Stimulated activated CD8-positive, alpha-beta memory T cell treated with anti-CD3 and anti-CD28 coated beads, Interleukin-12 subunit alpha, Interleukin-12 subunit beta, amount 100 ng/mL, for 4 hours (primary cell): ENCODE data around the gene APC2.
"Not testable (repeated sequence)": the region's sequence is repeated elsewhere in the genome, so short reads cannot be mapped to it uniquely, and the experiment has no call there.

ENCODE experiments used
- DNase-seq: peaks from one replicate; pipeline ENCODE4 v3.0.0-alpha.2; 2020; ENCODE audit warnings: low read depth

APC2 gene

DNA sequence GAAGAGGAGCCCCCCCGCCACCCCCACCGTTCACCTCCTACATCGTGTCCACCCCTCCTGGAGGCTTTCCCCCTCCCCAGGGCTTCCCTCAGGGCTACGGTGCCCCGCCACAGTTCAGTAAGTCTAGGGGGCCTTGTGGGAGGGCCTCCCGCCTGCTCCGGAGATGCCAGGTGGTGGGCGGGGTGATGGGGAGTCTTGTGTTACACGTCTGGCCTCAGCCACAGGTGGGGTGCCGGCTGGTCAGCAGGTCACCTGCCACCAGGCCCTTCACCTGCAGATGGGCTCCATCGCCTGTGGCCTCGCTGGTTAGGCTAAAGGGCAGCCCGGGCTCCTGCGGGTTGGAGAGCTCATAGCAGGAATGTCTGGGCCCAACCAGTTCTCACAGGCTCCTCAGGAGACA is 19.7 kb upstream of the APC2 start:
- DNase-seq = no peak

DNA sequence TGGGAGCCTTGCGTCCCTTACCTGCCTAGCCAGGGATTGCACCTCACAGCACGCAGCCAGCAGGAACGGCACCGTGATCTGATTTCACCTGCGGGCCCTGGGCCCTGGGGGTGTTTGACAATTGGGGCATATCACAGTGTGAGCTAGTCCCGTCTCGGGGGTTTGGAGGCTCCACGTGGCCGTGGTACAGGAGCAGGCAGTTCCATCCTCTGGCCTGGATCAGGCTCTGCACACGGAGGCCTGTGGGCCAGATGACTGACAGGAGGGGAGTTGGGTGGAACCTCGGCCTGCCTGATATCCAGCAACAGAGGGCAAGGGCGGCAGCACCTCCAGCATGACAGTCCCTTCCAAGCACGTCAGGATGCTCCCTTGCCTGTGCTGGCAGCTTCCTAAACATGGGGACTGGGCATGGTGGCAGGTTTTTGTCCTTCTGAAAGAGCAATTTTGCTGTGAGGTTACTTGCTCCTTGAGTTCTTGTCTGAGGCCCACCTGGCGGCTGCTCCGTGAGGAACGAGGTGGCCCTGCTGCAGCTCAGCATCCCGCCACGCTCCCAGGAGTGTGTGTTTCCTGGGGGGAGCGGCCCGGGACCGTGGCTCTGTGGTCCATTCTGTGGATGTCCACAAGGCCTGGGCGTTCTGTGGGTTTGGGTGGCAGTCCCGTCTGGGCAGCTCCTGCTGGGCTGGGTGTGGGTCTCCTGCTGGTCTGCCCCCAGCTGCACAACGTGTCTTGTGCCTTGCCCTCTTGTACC is 18.0 kb upstream of the APC2 start:
- DNase-seq = no peak

DNA sequence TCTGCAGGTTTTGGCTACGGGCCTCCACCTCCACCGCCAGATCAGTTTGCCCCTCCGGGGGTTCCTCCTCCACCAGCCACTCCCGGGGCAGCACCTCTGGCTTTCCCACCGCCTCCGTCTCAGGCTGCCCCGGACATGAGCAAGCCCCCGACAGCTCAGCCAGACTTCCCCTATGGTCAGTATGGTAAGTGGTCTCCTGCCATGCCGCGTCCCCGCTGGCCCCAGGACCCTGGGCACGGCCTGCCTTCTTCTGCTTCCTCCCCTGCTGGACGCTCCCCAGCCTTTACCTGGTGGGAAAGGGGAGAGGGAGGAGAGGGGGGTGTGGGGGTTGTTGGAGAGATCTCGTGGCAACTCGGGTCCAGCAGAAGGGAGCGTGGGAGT is 17.4 kb upstream of the APC2 start:
- DNase-seq = no peak

DNA sequence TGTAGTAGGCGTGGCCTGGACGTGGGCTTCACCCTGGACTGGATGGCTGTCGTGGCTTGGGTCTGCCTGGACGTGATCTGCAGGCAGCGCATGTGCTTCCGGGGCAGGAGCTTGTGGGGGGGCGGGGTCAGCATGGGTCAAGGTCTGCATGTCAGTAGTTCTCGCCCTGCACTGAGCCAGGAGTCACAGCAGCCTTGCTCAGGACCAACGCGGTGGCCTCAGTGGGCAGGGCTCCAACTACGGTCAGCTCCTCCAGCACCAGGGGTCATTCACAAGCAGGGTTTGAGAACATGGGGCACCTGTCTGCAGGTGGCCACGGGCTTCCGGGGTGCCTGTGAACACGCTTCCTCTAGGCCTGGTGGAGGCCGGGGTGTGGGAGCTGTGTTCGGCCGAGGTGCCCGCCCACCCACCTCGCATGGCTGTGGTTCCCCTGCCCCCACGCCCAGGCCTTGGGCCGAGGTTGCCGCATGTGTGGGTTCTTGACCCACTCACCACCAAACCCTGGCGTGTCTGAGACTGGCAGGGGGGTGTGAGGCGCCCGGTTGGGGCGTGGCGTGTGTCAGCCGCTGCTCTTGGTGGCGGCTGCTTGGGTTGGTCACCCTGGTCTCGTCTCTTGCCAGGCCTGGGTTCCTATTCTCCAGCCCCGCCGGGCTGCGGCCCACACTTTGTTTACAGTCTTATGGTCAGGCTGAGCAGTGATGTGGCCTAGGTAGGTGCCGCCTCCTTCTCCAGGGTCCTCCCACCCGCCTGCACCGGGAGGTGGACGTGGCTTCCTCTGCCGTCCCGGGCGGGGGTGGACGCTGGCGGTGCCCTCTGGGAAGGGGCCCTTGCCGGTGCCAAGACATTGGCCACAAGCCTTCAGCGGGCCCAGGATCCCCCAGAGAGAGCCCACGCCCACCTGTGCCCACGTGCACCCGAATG is 16.5 kb upstream of the APC2 start:
- no peak for DNase-seq

DNA sequence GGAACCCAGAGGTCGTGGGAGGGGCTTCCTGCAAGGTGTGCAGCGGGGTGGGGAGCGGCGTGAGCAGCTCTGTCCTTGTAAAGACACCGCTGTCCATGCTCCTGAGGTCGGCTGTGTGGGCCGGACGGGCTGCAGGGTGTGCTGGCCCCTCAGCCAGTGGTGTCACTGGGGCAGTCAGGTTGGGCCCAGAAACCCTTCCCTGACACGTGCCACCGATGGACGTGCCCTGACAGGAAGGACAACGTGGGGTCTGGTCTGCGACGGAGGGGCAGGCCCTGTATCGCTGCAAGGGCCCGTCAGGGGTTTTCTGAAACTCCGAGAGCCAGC is 15.9 kb upstream of the APC2 start:
- DNase-seq = no peak

DNA sequence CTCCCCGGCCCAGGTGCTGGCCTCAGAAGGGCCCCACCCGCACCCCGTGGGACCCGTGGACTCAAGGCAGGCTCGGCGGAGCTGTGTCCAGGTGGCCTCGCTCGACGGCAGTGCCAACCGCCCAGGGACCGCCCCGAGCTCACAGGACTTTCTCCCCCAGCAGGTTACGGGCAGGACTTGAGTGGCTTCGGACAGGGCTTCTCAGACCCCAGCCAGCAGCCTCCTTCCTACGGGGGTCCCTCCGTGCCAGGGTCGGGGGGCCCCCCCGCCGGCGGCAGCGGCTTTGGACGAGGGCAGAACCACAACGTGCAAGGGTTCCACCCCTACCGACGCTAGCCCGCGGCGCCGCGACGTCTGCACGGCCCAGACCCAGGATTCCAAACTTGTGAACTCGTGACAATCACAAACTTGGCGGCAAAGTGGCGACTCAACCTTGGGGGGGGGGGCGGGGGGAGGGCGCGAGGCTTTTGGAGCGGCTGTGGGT is 15.3 kb upstream of the APC2 start:
- DNase-seq = no peak

DNA sequence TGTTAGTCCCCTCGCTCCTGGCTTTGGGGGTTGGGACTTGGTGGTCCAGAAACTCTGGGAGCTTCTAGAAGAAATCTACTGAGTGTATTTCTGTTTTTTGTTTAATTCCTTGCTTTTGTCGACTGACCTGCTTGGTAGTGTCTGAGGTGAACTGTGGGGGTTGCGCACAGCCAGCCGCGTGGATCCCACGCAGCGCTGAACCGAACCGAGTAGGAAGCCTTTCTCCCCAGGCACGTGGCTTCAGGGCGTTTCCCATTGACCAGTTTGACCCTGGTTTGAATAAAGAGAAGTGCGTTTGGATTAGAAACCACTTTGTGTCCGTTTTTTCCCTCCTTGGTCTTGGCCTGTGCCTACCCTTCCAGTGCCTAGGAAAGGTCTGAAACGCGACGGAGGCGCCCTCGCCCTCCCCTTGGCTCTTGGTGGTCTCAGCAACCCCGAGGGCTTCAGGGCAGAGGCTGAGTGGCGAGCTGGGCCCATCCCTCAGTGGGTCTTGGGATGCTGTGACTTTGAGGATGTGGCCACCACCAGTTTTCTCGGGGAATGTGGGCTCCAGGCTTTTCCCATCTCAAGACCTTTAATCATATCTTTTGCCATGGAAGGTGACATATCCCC is 14.4 kb upstream of the APC2 start:
- DNase-seq = no peak

DNA sequence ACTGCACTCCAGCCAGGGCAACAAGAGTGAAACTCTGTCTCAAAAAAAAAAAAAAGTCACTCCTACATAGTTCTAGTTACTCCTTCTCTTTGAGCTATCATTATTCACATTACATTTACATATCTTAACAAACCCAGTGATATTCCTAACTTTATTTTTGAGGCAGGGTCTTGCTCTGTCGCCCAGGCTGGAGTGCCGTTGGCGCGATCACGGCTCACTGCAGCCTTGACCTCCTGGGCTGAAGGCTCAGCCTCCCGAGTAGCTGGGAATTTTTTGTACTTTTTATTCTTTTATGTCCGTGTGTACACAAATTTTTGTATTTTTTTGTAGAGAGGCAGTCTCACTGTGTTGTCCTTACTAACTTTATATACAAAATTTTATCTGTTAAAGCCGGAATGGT is 12.3 kb upstream of the APC2 start:
- DNase-seq = no peak

DNA sequence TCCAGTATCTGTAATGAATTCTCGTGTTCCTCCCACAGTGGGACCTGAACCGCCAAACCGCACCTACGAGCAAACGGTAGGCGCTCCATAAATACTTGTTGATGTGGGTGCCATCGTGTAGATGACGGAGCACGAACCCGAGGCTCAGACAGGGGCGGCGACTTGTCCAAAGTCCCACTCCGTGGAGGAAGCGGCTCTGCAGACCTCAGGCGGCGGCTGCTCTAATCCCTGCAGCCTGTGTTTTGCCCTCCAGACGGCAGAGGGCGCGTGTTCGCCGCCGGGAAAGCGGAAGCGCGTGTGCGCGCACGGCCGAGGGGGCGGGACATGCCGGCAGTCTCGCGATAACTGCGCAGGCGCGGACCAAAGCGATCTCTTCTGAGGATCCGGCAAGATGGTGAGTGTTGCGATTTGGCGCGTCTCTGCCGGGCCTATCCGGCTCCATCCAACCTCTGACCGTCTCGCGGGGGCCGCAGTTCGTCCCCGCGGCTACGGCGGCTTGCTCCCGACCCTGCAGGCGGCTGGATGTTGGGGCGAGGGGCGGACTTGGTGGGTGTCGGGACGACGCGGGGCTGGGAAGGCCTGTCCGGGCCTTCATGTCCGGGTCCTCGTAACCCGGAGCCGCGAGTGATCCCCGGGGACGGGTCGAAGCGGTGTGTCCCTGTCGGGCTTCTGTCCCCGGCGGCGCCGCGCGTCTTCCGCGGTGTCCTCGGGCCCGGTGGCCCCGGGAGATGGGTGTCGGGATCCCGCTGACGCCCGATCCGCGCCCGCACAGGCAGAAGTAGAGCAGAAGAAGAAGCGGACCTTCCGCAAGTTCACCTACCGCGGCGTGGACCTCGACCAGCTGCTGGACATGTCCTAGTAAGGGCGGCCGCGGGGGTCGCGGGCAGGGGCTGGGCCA is 11.6 kb upstream of the APC2 start, which contains the start of gene RPS15:
Gene RPS15, plus strand, starts transcription at position 362 of the 898 bp plus-strand sequence. Its CDS starts 30 bp downstream, at position 392.
- DNase-seq = peak; percentile 92

DNA sequence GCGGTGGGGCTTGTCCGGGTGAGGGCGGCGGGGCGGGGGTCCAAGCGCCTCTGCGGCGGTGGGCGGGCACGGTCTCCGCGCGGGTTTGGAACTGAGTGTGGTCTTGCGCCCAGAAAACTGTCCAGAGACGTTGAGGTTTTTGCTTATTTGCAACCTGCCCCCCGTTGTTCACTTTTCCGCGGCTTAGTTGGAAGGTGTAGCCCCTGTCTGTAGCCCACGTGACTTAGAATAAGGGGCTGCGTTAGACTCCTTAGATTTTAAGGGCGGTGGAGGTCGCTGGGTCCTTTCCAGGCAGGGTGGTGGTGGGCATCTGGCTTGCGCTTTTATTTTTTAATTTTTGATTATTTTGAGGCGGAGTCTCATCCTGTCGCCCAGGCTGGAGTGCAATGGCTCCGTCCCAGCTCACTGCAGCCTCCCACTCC is 11.0 kb upstream of the APC2 start:
- no peak for DNase-seq

DNA sequence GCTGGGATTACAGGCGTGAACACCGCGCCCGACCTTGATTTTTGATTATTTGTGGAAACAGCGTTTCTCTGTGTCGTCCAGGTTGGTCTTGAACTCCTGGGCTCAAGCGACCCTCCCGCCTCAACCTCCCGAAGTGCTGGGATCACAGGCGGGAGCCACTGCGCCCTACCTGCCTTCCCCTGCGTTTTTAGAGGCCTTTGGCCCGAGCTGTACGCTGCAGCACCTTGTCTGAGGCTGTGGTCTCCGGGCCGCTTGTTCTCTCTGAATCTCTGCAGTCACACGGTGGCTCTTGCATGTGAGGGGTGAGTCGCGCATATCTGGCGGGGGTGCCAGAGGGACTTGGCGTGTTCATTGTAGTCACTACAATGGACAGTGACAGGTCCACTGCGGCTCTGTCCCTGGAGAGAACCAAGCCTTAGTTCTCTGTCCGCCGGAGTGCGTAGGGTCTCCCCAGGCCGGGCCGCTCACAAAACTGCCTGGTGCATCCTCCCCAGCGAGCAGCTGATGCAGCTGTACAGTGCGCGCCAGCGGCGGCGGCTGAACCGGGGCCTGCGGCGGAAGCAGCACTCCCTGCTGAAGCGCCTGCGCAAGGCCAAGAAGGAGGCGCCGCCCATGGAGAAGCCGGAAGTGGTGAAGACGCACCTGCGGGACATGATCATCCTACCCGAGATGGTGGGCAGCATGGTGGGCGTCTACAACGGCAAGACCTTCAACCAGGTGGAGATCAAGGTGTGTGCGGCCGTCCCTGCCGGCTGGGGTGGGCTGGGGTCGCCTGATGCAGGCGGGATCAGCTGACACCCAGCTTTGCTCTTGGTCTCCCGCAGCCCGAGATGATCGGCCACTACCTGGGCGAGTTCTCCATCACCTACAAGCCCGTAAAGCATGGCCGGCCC is 10.2 kb upstream of the APC2 start:
- DNase-seq = not testable (repeated sequence)

DNA sequence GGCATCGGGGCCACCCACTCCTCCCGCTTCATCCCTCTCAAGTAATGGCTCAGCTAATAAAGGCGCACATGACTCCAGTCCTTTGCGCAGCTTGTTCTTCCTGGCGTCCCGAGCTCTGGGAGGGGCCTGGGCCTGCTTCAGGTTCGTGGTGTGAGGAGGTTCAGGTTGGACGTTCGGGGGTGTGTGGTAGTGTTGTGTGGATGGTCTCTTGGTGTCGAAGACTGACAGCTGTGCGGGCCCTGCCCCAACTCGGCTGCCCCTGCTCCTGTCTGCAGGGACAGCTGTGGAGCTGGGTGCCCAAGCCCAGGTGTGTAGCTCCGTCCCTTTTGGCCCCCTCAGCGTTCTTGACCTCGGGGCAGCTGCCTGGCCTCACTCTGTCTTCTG is 9.5 kb upstream of the APC2 start:
- no peak for DNase-seq

DNA sequence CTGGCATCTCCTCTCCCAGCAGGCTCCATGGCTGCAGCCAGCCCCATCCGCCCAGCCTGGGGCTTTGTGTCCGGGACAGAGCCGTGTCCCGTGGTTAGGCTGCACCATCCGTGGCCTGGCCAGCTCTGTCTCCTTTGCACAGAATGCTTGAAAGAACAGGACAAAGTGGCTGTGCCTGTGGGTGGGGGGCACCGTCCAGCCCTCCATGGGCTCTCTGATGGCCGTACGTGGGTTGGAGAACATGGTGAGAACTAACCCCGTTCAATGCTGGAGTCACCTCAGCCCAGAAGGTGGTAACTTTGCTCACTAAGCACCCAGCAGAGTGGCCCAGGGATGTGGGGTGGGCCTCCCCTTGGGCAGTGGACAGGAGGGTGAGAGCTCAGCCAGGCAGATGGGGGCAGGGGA is 8.9 kb upstream of the APC2 start:
- no peak for DNase-seq

DNA sequence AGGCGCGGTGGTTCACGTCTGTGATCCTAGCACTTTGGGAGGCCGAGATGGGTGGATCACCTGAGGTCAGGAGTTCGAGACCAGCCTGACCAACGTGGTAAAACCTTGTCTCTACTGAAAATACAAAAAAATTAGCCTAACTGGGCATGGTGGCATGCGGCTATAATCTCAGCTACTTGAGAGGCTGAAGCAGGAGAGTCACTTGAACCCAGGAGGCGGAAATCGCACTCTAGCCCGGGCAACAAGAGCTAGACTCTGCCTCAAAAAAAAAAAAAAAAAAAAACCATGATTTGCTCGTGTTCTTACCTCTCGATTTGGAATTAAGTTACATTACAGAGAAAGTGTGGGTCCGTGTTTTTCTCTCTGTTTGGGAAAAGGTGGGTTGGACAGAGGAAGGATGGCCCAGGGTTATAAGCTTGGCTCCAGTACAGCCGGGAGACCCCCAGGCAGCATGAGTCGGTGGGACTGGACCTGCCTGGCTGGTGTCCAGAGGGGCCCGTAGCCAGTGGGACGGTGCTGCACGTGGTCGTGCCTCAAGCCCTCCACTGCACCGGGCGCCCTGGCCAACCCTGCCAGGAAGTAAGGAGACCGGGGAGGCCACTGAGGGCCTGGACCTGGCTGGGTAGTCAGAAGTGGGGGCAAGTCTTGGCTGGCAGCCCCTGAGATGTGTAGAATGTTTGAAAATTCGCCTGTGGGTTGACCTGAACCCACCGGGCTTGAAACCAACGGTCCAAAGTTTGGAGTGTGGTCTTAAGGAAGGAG is 8.1 kb upstream of the APC2 start:
- no peak for DNase-seq

DNA sequence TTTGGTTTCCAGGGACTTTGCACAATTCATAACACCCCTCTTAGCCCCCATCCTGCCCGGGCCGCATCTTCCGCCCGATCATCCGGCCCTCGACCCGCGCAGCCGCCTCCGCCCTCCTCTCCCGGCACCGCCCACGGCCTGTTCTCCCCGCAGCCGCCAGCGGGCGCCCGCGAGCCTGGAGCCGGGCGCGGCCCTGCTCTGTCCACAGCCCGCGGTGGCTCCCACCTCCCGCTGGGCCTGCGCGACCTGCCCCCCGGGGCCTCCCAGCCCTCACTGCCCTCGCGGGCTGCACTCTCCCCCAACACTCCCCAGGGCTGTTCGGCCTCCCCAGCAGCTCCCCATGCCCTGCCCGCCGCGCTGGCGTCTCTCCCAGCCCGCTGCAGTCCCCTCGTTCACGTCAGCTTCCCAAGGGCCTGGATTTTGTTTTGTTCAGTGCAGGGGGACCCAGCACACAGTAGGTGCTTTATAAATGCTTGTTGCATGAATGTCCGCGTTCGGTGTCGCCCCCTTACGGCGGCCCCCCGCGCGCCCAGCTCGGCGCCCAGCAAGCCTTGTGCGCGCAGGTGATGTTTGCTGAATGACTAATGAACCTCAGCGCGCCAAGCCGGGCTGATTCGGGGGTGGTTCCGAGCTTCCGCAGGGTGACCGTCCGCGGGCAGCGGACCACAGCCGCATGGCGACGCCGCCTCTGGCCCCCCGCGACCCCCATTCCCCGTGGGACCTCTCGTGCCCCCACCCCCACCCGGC is 4.6 kb upstream of the APC2 start:
- DNase-seq = peak; percentile 68

DNA sequence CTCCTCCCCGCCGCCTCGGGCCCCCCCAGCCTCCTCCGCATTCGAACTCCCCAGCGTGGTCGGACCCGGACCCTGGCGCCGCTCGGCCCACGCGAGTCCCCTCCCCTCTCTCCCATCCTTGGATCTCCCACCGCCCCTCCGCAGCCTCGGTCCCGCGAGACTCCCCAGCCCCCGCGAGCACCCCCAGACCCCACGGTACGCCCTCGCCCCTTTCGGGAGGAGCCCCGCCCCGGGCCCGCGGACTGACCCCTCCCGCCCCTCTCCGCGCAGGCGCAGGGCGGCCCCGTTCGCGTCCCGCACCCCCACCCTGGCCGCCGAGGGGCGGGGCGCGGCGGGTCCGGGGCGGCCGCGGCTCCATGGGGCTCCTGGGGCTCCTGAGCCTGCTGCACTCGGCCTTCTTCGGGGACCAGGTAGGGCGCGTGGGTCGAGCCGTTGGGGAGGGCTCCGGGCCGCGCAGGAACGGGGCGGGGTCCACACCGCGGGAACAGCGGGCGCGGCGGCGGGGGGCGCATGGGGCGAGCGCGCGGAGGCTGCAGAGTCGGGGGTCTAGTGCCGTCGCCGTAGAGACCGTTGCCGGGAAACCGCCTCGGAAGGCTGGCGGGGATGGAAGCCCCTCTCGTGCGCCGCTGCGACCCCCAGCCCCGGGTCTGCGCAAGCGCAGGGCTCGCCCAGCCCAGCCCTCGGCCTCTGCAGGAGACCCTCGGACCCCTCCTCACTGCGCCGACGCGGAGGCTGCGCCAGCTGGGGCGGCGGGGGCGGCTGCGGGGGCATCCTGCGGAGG is 3.8 kb upstream of the APC2 start:
- DNase-seq = no peak

DNA sequence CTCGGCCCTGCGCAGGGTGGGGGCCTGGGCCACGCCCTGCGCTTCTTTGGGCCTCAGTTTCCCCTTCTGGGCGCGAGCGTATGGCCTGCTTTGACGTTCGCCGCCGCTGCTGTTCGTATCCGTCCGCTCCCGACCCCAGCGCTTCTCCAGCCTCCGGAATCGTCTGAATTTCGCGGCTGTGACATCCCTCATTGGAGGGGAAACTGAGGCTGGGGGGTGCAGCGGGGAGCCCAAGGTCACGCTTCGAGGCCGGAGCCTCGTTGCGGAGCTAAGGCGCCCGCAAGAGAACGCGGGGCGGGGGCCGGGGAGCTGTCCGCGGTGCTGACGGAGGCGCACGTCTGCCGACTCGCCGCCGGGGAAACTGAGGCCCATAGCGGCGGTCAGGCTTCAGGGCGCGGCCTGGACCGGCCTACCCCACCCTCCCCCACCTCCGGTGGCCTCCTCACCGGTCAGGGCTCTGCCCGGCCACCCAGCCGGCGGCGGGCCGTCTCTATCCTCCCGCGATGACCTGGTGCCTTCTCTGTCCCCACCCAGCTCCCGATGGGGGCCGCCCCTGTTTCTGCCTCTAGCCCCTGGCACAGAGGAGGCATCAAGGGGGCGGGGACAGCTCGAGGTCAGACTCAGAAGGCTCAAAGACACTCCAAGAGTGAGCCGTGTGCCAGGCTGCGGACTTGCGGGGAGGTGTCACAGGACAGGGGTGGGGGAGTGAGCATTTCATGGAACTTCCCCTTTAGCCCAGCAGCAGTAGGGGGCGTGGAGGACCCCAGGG is 3.0 kb upstream of the APC2 start:
- DNase-seq = no peak

DNA sequence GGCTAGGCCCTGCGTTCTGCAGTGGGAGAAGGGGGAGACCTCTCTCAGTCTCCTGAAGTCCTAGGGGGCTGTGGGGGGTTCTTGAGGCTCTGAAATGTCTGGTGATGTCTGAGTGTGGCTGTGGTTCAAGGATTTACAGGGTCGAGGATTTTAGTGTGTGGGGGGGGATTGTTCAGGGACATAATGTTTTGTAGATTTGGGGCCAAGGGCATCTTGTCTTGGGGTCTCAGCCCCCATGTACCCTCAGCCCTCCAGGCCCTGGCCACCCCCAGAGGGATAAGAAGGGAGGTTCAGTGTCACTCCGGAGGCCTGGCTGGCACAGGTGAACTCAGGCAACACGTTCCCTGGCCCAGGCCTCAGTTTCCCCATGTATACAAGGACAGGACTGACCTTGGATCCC is 2.4 kb upstream of the APC2 start:
- DNase-seq = no peak
